22Rv1 (cell line): ENCODE data around the gene ATP9A.

ENCODE experiments used
- CTCF ChIP-seq: fragments of 450-650 bp; IDR thresholded peaks from 2 replicates; pipeline ENCODE4 v1.5.1; 2017; ENCODE audit warnings: mild to moderate bottlenecking
- ZFX ChIP-seq: fragments of 450-650 bp; IDR thresholded peaks from 2 replicates; pipeline ENCODE4 v1.6.1; 2017; ENCODE audit warnings: antibody characterized with exemption, borderline replicate concordance

- TF ChIP-seq CTCF (no peak), ZFX (no peak)
These were observed 198.1 kb downstream of the ATP9A start for GRCh38 chr20:51569815-51570738.
